IMR-90 (cell line): ENCODE data around the gene DCLRE1A. TPM values are rescaled to one million over a fixed set of nuclear protein-coding genes. Genes with fewer than 3 reads are reported as not detected.
A peak's percentile ranks its signal among the peaks of the same experiment; 100 is the strongest.

Experiments
- ATAC-seq: fragments of 200-7000 bp; cut with Tn5 transposase; 2 replicates; pipeline ENCODE4 v1.9.1; 2020; ENCODE audit warnings: low read depth, mild to moderate bottlenecking, moderate library complexity
- BruUV-seq: library from RNA; stranded (reverse); fragments of 400-500 nt; replicated peaks from 2 replicates; lab custom pipeline; 2021; lab: Mats Ljungman, UMichigan
- CTCF ChIA-PET: fragments of 300-600 bp; formaldehyde crosslinking; extraction: SDS; loops from one replicate; lab custom pipeline; 2021; ENCODE audit warnings: antibody characterized with exemption; lab: Yijun Ruan, JAX
- POLR2A ChIA-PET: fragments of 300-600 bp; sonication (Branson Sonifier 250); formaldehyde crosslinking; loops from one replicate; lab custom pipeline; 2022; ENCODE audit warnings: antibody characterized with exemption; ENCODE audit not compliant: unreplicated experiment; lab: Charles Lee
- DNase-seq: peaks from one replicate; pipeline ENCODE4 v3.0.0; 2013
- H2AFZ ChIP-seq: replicated peaks from 2 replicates; pipeline ENCODE3; 2013; ENCODE audit warnings: low read length, mild to moderate bottlenecking; ENCODE audit not compliant: poor library complexity
- H2AK5ac ChIP-seq: 2 replicates; pipeline ENCODE4 v1.6.1; 2013; ENCODE audit warnings: low read depth, low read length, inconsistent platforms
- H2AK9ac ChIP-seq: replicated peaks from 2 replicates; pipeline ENCODE3; 2013; ENCODE audit warnings: mild to moderate bottlenecking, low read depth, low read length, moderate library complexity; ENCODE audit not compliant: poor library complexity
- H2BK120ac ChIP-seq: 2 replicates; pipeline ENCODE4 v1.6.1; 2013; ENCODE audit warnings: low read depth, low read length, inconsistent platforms
- H2BK15ac ChIP-seq: 3 replicates; pipeline ENCODE4 v1.6.1; 2013; ENCODE audit warnings: low read depth, low read length, inconsistent platforms
- H2BK20ac ChIP-seq: 2 replicates; pipeline ENCODE4 v1.6.1; 2013; ENCODE audit warnings: low read depth, mild to moderate bottlenecking, inconsistent platforms, low read length, moderate library complexity
- H2BK5ac ChIP-seq: 2 replicates; pipeline ENCODE4 v1.6.1; 2013; ENCODE audit warnings: mild to moderate bottlenecking, low read depth, low read length, inconsistent platforms; ENCODE audit not compliant: poor library complexity, severe bottlenecking
- H3K14ac ChIP-seq: replicated peaks from 2 replicates; pipeline ENCODE4 v1.6.1; 2013; ENCODE audit warnings: low read depth, low read length, inconsistent platforms
- H3K18ac ChIP-seq: 2 replicates; pipeline ENCODE4 v1.6.1; 2013; ENCODE audit warnings: low read depth, low read length, control low read depth
- H3K23ac ChIP-seq: 2 replicates; pipeline ENCODE4 v1.6.1; 2013; ENCODE audit warnings: low read depth, low read length, inconsistent platforms
- H3K27ac ChIP-seq: 2 replicates; pipeline ENCODE4 v1.5.1; 2013; ENCODE audit warnings: mild to moderate bottlenecking, control low read depth, low read length; ENCODE audit not compliant: insufficient read depth
- H3K27me3 ChIP-seq: 2 replicates; pipeline ENCODE4 v1.6.1; 2013; ENCODE audit warnings: low read length; ENCODE audit not compliant: control insufficient read depth, insufficient read depth
- H3K36me3 ChIP-seq: 2 replicates; pipeline ENCODE4 v1.6.1; 2013; ENCODE audit warnings: low read length, mixed read lengths; ENCODE audit not compliant: control insufficient read depth, insufficient read depth
- H3K4ac ChIP-seq: 2 replicates; pipeline ENCODE4 v1.6.1; 2013; ENCODE audit warnings: low read depth, low read length, inconsistent platforms
- H3K4me1 ChIP-seq: 2 replicates; pipeline ENCODE4 v1.6.1; 2013; ENCODE audit warnings: low read length, mixed read lengths; ENCODE audit not compliant: control insufficient read depth, insufficient read depth
- H3K4me2 ChIP-seq: 2 replicates; pipeline ENCODE4 v1.6.1; 2013; ENCODE audit warnings: low read depth, mild to moderate bottlenecking, control low read depth, low read length, moderate library complexity
- H3K4me3 ChIP-seq: 2 replicates; pipeline ENCODE4 v1.5.1; 2013; ENCODE audit warnings: low read depth, mild to moderate bottlenecking, control low read depth, low read length, moderate library complexity; ENCODE audit not compliant: insufficient read depth
- H3K56ac ChIP-seq: 2 replicates; pipeline ENCODE4 v1.6.1; 2013; ENCODE audit warnings: low read length, inconsistent platforms; ENCODE audit not compliant: insufficient read depth; ENCODE audit errors: extremely low read depth
- H3K79me1 ChIP-seq, 2 experiments: 2 replicates each; pipeline ENCODE4 v1.6.1; 2013; ENCODE audit warnings: low read length in 2 of 2, inconsistent platforms in 1 of 2, low read depth in 1 of 2
- H3K9ac ChIP-seq: 2 replicates; pipeline ENCODE4 v1.6.1; 2013; ENCODE audit warnings: low read depth, low read length, control low read depth
- H3K9me1 ChIP-seq: 2 replicates; pipeline ENCODE4 v1.6.1; 2013; ENCODE audit warnings: low read length, inconsistent platforms; ENCODE audit not compliant: insufficient read depth
- H3K9me3 ChIP-seq: 2 replicates; pipeline ENCODE4 v1.6.1; 2013; ENCODE audit warnings: low read length; ENCODE audit not compliant: control insufficient read depth, insufficient read depth
- H4K20me1 ChIP-seq: 2 replicates; pipeline ENCODE4 v1.6.1; 2013; ENCODE audit warnings: low read length, inconsistent platforms; ENCODE audit not compliant: insufficient read depth
- H4K5ac ChIP-seq: 2 replicates; pipeline ENCODE4 v1.6.1; 2013; ENCODE audit warnings: mild to moderate bottlenecking, low read depth, low read length, control low read depth
- H4K8ac ChIP-seq, 2 experiments: 2 replicates each; pipeline ENCODE4 v1.6.1; 2013; ENCODE audit warnings: low read depth in 2 of 2, low read length in 2 of 2, control low read depth in 1 of 2, inconsistent platforms in 1 of 2
- H4K91ac ChIP-seq: 2 replicates; pipeline ENCODE4 v1.6.1; 2013; ENCODE audit warnings: low read depth, low read length, inconsistent platforms; ENCODE audit not compliant: insufficient read depth
- ELK1 ChIP-seq: fragments of 150-350 bp; IDR thresholded peaks from 2 replicates; pipeline ENCODE4 v1.6.1; 2016; ENCODE audit warnings: low read depth, mild to moderate bottlenecking, low read length, moderate library complexity, borderline replicate concordance
- FOS ChIP-seq: fragments of 150-350 bp; IDR thresholded peaks from 2 replicates; pipeline ENCODE4 v1.6.1; 2016; ENCODE audit warnings: low read depth, low read length
- MAFK ChIP-seq: IDR thresholded peaks from 2 replicates; pipeline ENCODE4 v1.6.1; 2012; ENCODE audit warnings: low read depth, low read length, improper control_type of control experiment
- MAZ ChIP-seq: IDR thresholded peaks from 2 replicates; pipeline ENCODE4 v1.6.1; 2012; ENCODE audit warnings: low read depth, mild to moderate bottlenecking, low read length, improper control_type of control experiment, moderate library complexity, borderline replicate concordance
- MXI1 ChIP-seq: IDR thresholded peaks from 2 replicates; pipeline ENCODE4 v1.6.1; 2012; ENCODE audit warnings: low read depth, mild to moderate bottlenecking, low read length, moderate library complexity, borderline replicate concordance
- NFE2L2 ChIP-seq: fragments of 150-350 bp; IDR thresholded peaks from 2 replicates; pipeline ENCODE4 v1.6.1; 2016; ENCODE audit warnings: low read depth, mild to moderate bottlenecking, low read length
- RAD21 ChIP-seq: IDR thresholded peaks from 2 replicates; pipeline ENCODE4 v1.6.1; 2012; ENCODE audit warnings: low read length, improper control_type of control experiment
- RCOR1 ChIP-seq: IDR thresholded peaks from 2 replicates; pipeline ENCODE4 v1.6.1; 2012; ENCODE audit warnings: mild to moderate bottlenecking, low read length, improper control_type of control experiment; ENCODE audit not compliant: insufficient replicate concordance
- RFX5 ChIP-seq: IDR thresholded peaks from 2 replicates; pipeline ENCODE4 v1.8.0; 2012; ENCODE audit warnings: low read depth, mild to moderate bottlenecking, low read length, moderate library complexity
- WGBS, 2 experiments: methylation state at CpG; one replicate each; pipeline versions ENCODE4 v1.1.5 to v1.1.7; 2013; ENCODE audit warnings: missing lambda C conversion rate in 2 of 2; ENCODE audit not compliant: insufficient read length in 1 of 2; ENCODE audit errors: extremely low coverage in 2 of 2; 5-methylcytosine and 5-hydroxymethylcytosine counted together
- dilution Hi-C: fragments of 300-500 bp; cut with HindIII; formaldehyde crosslinking; loops from one replicate; pipeline ENCODE4 v1.14.3; 2018; ENCODE audit warnings: low sequenced_read_pairs; ENCODE audit not compliant: unreplicated experiment
- in situ Hi-C: fragments of 300-500 bp; cut with MboI; formaldehyde crosslinking; loops from 3 replicates; pipeline ENCODE4 v1.14.3; 2019; ENCODE audit warnings: low sequenced_read_pairs, inconsistent platforms, mixed read lengths
- intact Hi-C: fragments of 100-400 bp; cut with micrococcal nuclease; formaldehyde crosslinking; loops from 2 replicates; pipeline ENCODE4 v1.10.0; 2022
- polyA plus RNA-seq, 3 experiments: library from polyadenylated mRNA; depleted of rRNA; stranded (reverse); fragments of >200 nt; gene quantifications; 2 replicates each; pipeline ENCODE4 v1.2.3, GENCODE V29; 2012; ENCODE audit warnings: low replicate concordance in 1 of 3
- total RNA-seq: library from RNA; depleted of rRNA; stranded (reverse); fragments of >200 nt; gene quantifications from 2 replicates; pipeline ENCODE4 v1.2.3, GENCODE V29; 2012

Gene DCLRE1A
- total and polyA plus RNA-seq, 2 of the 4 experiments (the other 2 are of a cell fraction), result 3.1 to 6.3 TPM

- Histone ChIP-seq H2AFZ (no peak overlapping the region), H3K36me3 (no peaks in the 10 kb centered on the region), H3K4ac (no peak overlapping the region), H3K9me1 (no peaks in the 10 kb centered on the region), H4K5ac (no peak overlapping the region), H4K91ac (no peak overlapping the region), H4K20me1 (no peaks in the 10 kb centered on the region), H3K27ac (no peak overlapping the region), H3K27me3 (no peaks in the 10 kb centered on the region), H2AK5ac (no peak overlapping the region), H3K9me3 (no peaks in the 10 kb centered on the region), H2BK15ac (no peak overlapping the region), H2BK20ac (no peak overlapping the region), H2AK9ac (no peak overlapping the region), H3K18ac (no peak overlapping the region), H3K56ac (no peak overlapping the region), H2BK5ac (no peak overlapping the region), H4K8ac (no peak overlapping the region), H3K23ac (no peak overlapping the region), H3K9ac (no peak overlapping the region), H3K4me1 (no peaks in the 10 kb centered on the region), H2BK120ac (no peak overlapping the region), H3K79me1 (peaks cover 3 to 5% of the 10 kb centered on the region in 2 experiments; a peak in 3 of 4 replicates), H3K14ac (no peak overlapping the region), H3K4me3 (no peak overlapping the region), H3K4me2 (no peak overlapping the region)
- WGBS, 2 experiments, result no CpG with 5 or more reads among the region's 1 CpG
- dilution Hi-C loops (no loop called here), intact Hi-C loops (no loop called here), in situ Hi-C loops (no loop called here)
- DNase-seq, result peak; percentile 55
- ChIA-PET POLR2A (no interaction called here), CTCF (no interaction called here)
- TF ChIP-seq MAZ (no peak), NFE2L2 (no peak), MAFK (no peak), ELK1 (no peak), FOS (no peak), RCOR1 (no peak), RAD21 (no peak), RFX5 (no peak), MXI1 (no peak)
- no TSS peak for BruUV-seq
- ATAC-seq, result no peak
These were observed 26.4 kb upstream of the DCLRE1A start for GRCh38 chr10:113880236-113880635.
